ENCODE measurements around the gene ZNRF4. TPM values are rescaled to one million over a fixed set of nuclear protein-coding genes. Genes with fewer than 3 reads are reported as not detected.
"Not testable (repeated sequence)": the region's sequence is repeated elsewhere in the genome, so short reads cannot be mapped to it uniquely, and the experiment has no call there.

ZNRF4 gene
- total RNA-seq, 1 donor from 2014 or later = not detected

DNA sequence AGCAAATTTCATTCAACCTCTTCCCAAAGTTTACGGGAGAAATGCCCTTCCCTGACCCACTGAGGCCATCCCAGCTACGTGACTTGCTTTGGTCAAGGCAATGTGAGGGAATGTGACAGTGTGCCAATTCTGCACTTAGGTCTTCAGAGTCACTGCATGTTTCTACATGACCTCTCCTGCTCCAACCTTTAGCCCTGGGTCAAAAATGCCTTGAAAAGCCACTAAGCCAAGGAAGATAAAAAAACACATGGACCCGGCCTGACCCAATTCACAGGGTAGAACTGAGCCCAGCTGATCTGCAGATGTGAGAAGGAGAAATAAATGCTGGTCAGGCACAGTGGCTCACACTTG is 30.0 kb downstream of the ZNRF4 start:
- no peak overlapping the region for H3K4me3 Mint-ChIP-seq (ENCODE audit: unreplicated experiment)
- H3K9me3 Mint-ChIP-seq (ENCODE audit: unreplicated experiment) = no peaks in the 10 kb centered on the region
- DNase-seq (ENCODE audit: low spot score) = no peak
- H3K4me1 Mint-ChIP-seq (ENCODE audit: unreplicated experiment) = no peaks in the 10 kb centered on the region
- H3K36me3 Mint-ChIP-seq (ENCODE audit: low read depth, unreplicated experiment) = no peaks in the 10 kb centered on the region
- H3K27ac Mint-ChIP-seq (ENCODE audit: unreplicated experiment) = no peak overlapping the region
- TF ChIP-seq, protein P1, sequence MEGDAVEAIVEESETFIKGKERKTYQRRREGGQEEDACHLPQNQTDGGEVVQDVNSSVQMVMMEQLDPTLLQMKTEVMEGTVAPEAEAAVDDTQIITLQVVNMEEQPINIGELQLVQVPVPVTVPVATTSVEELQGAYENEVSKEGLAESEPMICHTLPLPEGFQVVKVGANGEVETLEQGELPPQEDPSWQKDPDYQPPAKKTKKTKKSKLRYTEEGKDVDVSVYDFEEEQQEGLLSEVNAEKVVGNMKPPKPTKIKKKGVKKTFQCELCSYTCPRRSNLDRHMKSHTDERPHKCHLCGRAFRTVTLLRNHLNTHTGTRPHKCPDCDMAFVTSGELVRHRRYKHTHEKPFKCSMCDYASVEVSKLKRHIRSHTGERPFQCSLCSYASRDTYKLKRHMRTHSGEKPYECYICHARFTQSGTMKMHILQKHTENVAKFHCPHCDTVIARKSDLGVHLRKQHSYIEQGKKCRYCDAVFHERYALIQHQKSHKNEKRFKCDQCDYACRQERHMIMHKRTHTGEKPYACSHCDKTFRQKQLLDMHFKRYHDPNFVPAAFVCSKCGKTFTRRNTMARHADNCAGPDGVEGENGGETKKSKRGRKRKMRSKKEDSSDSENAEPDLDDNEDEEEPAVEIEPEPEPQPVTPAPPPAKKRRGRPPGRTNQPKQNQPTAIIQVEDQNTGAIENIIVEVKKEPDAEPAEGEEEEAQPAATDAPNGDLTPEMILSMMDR (IDR thresholded peaks at IDR 0.05; ENCODE audit: unreplicated experiment) = no peak
- peaks cover 5% of the 10 kb centered on the region for H3K27me3 Mint-ChIP-seq (ENCODE audit: unreplicated experiment)

DNA sequence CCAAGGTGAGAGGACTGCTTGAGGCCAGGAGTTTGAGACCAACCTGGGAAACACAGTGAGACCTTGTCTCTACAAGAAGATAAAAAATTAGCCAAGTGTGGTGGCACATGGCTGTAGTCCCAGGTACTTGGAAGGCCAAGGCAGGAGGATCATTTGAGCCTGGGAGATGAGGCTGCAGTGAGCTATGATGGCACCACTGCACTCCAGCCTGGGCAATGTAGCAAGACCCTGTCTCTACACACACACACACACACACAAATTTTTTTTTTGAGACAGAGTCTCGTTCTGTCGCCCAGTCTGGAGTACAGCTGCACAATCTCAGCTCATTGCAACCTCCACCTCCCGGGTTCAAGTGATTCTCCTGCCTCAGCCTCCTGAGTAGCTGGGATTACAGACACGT is 30.4 kb downstream of the ZNRF4 start:
- H3K9me3 Mint-ChIP-seq (ENCODE audit: unreplicated experiment); H3K4me1 Mint-ChIP-seq (ENCODE audit: unreplicated experiment); H3K36me3 Mint-ChIP-seq (ENCODE audit: low read depth, unreplicated experiment); DNase-seq (ENCODE audit: low spot score); H3K27ac Mint-ChIP-seq (ENCODE audit: unreplicated experiment); H3K27me3 Mint-ChIP-seq (ENCODE audit: unreplicated experiment); H3K4me3 Mint-ChIP-seq (ENCODE audit: unreplicated experiment): not testable (repeated sequence)

DNA sequence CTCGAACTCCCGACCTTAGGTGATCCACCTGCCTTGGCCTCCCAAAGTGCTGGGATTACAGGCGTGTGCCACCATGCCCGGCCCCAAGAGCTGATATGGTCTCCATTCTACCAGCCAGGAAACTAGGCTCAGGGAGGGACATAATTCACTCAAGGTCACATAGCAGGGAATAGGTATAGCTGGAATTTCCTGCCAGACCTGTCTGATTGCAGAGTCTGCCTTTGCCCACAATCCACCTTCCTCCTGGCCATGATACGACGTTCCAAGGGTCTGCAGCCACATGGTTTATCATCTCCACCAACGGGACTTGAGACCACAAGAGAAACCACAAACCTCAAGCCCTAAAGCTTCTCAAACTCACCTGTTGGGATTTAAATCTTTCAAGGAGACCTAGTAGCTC is 32.0 kb downstream of the ZNRF4 start:
- peaks cover 4% of the 10 kb centered on the region for H3K27me3 Mint-ChIP-seq (ENCODE audit: unreplicated experiment)

DNA sequence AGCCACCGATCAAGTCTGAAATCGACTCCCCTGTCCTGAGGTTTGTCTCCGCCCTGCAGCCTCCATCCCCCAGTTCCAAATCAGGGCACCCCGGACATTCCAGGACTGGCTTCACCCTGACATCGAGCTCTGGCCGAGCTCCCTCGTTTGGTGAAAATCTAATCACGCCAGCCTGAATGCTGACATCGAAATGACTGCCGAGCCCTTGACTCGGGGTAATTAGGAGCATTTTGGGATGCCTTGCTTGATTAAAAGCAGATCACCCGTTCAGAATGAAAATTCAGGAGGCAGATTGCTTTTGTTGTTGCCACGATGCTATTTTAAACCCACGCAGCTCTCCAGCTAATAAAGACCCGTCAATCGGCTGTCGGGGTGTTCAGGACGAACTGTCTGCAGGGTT is 34.3 kb downstream of the ZNRF4 start:
- DNase-seq (ENCODE audit: low spot score) = no peak
- TF ChIP-seq, protein P1 (IDR thresholded peaks at IDR 0.05; ENCODE audit: unreplicated experiment) = no peak
- H3K27me3 Mint-ChIP-seq (ENCODE audit: unreplicated experiment) = peaks cover 7% of the 10 kb centered on the region
- no peak overlapping the region for H3K4me3 Mint-ChIP-seq (ENCODE audit: unreplicated experiment)
- H3K4me1 Mint-ChIP-seq (ENCODE audit: unreplicated experiment) = peaks cover 3% of the 10 kb centered on the region
- H3K36me3 Mint-ChIP-seq (ENCODE audit: low read depth, unreplicated experiment) = no peaks in the 10 kb centered on the region
- no peak overlapping the region for H3K27ac Mint-ChIP-seq (ENCODE audit: unreplicated experiment)
- H3K9me3 Mint-ChIP-seq (ENCODE audit: unreplicated experiment) = no peaks in the 10 kb centered on the region

More for the DNA sequence above, 32.0 kb downstream of the ZNRF4 start:
- H3K27ac Mint-ChIP-seq (ENCODE audit: unreplicated experiment) = no peak overlapping the region
- no peaks in the 10 kb centered on the region for H3K9me3 Mint-ChIP-seq (ENCODE audit: unreplicated experiment)
- no peaks in the 10 kb centered on the region for H3K36me3 Mint-ChIP-seq (ENCODE audit: low read depth, unreplicated experiment)
- TF ChIP-seq, protein P1 (IDR thresholded peaks at IDR 0.05; ENCODE audit: unreplicated experiment) = no peak
- no peaks in the 10 kb centered on the region for H3K4me1 Mint-ChIP-seq (ENCODE audit: unreplicated experiment)
- H3K4me3 Mint-ChIP-seq (ENCODE audit: unreplicated experiment) = no peak overlapping the region
- no peak for DNase-seq (ENCODE audit: low spot score)

DNA sequence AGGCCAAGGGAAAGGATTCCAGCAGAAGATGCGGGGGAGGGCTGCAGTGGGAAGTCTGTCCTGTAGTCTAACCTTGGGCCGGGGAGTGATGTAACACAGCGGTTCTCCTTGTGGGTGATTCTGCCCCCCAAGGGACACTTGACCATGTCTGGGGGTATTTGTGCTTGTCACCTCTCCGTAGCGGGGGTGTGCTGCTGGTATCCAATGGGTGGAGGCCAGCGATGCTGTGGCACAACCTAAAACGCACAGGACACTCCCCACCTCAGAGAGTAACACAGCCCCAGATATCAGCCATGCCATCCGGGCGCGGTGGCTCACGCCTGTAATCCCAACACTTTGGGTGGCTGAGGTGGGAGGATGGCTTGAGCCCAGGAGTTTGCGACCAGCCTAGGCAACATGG is 36.3 kb downstream of the ZNRF4 start:
- H3K4me3 Mint-ChIP-seq (ENCODE audit: unreplicated experiment) = no peak overlapping the region
- peaks cover 3% of the 10 kb centered on the region for H3K4me1 Mint-ChIP-seq (ENCODE audit: unreplicated experiment)
- no peak overlapping the region for H3K27ac Mint-ChIP-seq (ENCODE audit: unreplicated experiment)

More for the DNA sequence above, 36.3 kb downstream of the ZNRF4 start:
- TF ChIP-seq, protein P1 (IDR thresholded peaks at IDR 0.05; ENCODE audit: unreplicated experiment) = no peak
- Mint-ChIP-seq H3K27me3 (ENCODE audit: unreplicated experiment) (peaks cover 11% of the 10 kb centered on the region), H3K36me3 (ENCODE audit: low read depth, unreplicated experiment) (no peaks in the 10 kb centered on the region), H3K9me3 (ENCODE audit: unreplicated experiment) (no peaks in the 10 kb centered on the region)
- DNase-seq (ENCODE audit: low spot score) = no peak

All from endothelial cell (in vitro differentiated cells).